GM23248 (cell line): ENCODE measurements around the gene VCAM1.

Source experiments
- EZH2 ChIP-seq: fragments of 200-600 bp; sonication (generic); IDR thresholded peaks from 2 replicates; pipeline ENCODE4 v1.6.1; 2018; ENCODE audit warnings: antibody characterized with exemption, mild to moderate bottlenecking; ENCODE audit not compliant: insufficient read depth, poor library complexity, severe bottlenecking
- EZH2phosphoT487 ChIP-seq: fragments of 200-600 bp; sonication (generic); IDR thresholded peaks from 2 replicates; pipeline ENCODE4 v1.6.1; 2018; ENCODE audit warnings: antibody characterized with exemption, moderate library complexity, mild to moderate bottlenecking, low read depth; ENCODE audit not compliant: insufficient read depth

DNA sequence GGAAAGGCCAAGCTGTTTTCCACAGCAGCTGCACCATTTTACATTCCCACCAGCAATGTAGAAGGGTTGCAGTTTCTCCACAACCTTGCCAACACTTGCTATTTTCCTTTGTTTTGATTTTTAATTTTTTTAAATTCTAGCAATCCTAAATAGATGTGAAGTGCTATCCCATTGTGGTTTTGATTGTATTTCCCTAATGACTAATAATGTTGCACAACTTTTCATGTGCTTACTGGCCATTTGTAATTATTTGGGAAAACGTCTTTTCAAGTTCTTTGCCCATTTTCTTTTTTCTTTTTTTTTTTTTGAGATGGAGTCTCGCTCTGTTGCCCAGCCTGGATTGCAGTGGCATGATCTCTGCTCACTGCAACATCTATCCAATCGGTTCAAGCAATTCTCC is 53.9 kb downstream of the VCAM1 start:
- TF ChIP-seq EZH2phosphoT487: no peak
- TF ChIP-seq EZH2: no peak
